HG03432 (cell line): ENCODE results near the gene DHRS2.
A peak's percentile ranks its signal among the peaks of the same experiment; 100 is the strongest.

Source experiments
- ATAC-seq: cut with Tn5 transposase; IDR thresholded peaks from one replicate; pipeline ENCODE4 v1.9.1; 2021; ENCODE audit warnings: mild to moderate bottlenecking, moderate library complexity; ENCODE audit not compliant: unreplicated experiment

DHRS2 gene

DNA sequence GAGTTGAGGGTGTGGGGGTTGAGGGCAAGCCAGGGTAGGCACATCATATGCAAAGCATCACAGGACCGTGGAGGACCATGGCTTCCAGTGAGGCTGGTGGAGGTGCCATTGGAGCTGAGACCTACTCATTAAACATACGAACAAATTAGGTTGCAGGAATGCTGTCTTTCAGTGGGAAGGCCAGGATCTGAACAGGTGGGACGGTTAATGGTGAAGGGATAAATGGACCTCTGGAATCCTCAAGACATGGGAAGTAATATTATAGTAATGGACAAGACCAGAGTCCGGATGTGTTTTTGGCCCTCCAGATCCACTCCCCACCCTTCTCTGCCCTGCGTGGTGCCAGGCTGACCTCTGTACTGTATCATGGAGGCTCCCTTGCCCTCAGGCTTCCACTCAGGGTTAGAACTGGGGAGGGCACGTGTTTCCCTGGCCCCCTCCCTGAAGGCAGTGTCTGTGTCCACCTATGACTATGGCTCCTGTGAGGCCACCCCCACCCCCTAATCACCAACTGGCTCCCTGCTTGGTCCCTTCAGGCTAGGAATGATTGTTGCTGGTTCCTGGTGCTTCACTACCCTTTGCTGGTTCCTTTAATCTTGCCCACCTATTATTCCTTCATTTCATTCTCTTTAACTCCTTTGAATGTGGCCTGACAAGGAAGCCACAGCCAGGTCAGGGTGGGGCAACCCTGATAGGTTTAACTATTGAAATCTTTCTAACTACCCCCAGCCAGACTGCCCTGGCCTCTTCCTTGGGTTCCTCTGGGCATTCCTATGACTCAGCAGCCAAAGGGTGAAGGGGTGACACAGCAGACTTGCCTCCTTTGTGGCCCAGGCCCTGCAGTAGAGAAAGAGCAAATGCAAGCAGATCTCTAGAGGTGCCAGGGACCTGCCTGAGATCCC is 10.7 kb downstream of the DHRS2 start:
- ATAC-seq, result no peak

DNA sequence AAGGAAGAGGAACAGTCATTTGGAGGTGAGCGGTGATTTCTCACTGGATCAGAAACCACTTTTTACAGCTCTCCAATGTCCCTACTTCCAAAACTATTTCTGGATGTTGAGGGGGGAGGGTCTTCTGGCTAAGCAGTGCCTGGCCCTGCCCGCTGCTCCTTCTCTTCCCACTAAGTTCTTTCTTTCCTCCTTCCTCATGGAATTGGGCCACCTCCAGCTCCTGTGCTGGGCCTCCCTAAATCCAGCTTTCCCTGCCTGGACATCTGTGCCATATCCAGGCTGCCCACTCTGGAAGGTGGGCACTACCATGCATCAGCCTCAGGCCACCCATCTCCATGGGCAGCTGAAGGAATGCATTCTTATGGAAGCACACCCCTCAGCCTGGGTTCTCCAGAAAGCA is 11.5 kb downstream of the DHRS2 start:
- ATAC-seq, result no peak

DNA sequence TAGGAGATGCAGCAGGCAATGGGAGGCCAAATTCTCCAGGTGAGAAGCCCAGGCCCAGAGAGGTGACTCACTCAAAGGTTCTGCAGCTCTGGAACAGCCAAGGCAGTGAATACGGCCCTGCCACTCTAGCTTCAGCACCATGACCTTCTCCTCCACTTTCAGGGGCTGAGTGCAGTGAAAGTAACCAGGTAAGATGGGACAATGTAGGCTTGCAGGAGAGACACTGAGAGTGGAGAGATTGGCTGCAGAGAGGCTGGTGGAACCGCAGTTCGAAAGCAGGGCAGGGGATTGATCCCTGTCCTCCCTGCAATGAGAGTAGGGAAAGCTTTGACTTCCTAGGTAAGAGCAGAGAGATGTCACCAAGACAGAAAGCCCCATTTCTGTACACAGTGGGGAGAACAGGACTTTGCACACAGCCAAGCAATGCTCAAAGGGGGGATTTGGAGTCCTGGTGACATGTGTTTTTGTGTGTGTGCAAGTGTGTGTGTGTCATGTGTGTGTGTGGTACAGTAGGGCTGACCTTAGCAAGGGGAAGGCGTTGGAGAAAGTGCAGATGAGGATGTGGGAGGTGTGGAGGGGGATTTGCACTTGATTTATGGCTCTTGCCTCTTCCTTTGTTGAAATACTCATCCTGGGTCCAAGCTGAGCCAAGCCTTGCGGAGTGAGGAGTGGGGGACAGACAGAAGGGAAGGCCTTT is 12.7 kb downstream of the DHRS2 start:
- ATAC-seq, result no peak

GRCh38 chr14:23650506-23650905 is 14.3 kb downstream of the DHRS2 start:
- ATAC-seq, result no peak

- no peak for ATAC-seq
Observed at GRCh38 chr14:23653051-23653450, 16.9 kb downstream of the DHRS2 start.

DNA sequence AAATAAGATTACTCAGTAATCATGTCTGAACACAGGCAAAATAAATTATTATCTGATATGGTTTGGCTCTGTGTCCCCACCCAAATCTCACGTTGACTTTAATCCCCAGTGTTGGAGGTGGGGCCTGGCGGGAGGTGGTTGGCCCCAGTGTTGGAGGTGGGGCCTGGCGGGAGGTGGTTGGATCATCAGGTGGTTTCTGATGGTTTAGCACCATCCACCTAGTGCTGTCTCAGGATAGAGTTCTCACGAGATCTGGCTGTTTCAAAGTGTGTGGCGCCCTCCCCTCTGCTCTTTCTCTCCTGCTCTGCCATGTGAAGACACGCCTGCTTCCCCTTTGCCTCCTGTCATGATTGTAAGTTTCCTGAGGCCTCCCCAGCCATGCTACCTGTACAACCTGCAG is 18.1 kb downstream of the DHRS2 start:
- no peak for ATAC-seq

DNA sequence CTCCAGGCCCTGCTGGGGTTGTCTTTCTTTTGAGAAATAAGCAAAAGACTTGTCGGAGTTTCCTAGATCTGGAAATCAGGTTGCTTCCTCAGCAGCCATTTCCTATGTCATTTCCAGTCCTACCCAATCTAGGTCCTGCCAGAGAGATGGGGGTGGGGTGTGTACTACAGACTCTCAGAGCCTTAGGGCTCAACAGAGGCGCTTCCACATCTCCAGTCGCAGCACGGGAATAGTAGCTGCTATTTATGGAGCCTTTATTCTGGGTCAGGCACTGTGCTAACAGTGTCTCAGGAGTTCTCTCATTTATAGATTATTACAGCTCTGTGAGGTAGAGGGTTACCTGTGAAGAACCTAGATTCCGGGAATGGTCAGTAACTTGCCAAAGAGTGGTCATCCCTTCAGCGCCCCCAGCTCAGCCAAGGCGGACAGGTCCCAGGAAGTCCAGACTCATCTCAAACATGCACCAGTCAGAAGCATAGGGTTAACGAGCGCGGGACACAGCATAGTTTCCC is 21.9 kb downstream of the DHRS2 start:
- ATAC-seq, result no peak

DNA sequence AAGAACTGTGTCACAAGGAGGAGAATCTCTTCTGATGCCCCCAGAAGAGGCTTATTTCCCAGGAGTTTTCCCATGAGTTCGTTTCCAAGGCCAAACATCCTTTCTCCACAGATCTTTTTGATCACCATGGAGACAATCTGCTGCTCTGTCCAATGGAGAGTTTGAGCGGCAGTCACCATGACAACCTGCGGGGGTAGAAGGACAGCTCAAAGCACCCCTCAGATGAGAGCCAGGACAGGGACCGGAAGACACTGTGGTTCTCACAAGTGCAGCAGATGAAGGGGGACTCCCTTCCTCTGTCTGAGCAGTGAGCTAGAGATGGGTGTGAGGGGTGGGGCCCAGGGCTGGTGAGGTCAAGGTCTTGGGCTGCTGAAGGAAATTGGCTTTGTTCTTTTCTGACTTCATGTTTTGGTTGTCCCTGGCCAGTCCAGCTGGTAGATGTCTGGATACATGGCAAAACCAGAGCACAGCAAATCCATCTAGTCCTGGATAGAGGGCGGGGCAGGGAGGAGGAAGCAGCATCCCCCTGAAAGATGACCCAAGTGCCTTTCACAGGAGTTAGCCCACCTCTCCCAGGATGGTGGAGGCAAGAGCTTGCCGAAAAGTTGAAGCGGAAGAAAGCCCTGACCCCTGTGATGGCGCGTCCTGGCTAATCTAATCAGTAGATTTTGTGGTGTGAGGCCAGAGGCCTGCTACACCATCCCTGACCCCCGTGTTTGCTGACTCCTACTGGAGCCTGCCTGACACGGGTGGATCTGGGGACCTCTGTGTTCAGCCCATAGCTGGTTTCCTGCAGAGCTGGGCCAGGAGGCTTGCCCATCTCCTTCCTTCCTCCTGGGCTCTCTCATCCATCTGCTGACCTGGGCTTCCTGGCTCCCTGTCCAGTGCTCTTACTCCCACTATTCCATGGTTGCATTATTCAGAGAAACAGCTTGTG is 24.4 kb downstream of the DHRS2 start:
- peak; percentile 87 for ATAC-seq

DNA sequence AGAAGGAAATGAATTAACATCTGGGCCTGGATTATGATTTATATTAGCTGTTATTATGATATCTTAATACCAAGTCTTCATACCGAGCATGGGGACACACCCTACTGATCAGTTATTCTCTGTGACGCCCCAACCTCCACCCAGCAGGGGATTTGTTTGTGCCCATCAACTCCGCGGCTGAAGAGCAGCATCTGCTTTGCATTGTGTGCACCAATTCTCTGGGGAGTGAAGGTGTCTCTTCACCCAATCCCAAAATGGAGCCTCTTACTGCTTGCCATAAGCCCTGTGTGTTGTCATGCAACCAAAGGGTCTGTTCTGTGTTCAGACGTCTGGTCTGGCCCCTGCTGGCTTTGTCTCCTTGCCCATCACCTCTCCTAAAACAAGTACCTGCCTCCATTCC is 25.4 kb downstream of the DHRS2 start:
- no peak for ATAC-seq

DNA sequence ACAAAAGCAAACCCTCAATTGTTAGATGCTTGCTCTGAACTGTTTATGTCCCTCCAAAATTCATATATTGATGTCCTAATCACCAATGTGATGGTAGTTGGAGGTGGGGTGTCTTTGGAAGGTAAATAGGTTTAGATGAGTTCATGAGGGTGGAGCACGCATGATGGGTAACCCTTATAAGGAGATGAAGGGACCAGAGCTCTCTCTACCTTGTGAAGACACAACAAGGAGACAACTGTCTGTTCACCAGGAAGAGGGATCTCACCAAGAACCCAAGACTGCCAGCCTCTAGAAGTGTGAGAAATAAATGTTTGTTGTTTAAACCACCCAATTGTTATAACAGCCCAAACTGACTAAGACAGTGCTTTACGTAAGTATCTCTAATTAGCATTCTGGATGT is 27.0 kb downstream of the DHRS2 start:
- ATAC-seq, result no peak

DNA sequence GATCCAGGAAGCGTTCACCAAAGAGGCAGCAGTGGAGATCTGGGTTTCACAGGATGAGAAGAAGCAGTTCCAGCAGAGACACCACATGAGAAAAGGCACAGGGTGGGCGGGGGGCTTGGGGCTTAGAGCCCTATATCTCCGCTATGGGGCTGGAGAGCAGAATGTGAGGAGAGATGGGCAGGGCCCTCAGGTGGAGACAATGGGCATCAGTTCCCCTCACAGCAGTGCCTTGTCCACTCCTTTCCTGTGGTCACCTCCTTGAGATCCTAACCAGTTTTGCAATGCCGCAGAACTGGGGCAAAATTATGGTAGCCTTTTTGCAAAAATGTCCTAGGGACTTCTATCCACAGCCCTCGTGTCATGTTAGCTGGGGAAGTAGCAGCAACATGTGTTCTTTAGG is 27.5 kb downstream of the DHRS2 start:
- ATAC-seq, result no peak

GRCh38 chr14:23664207-23664885 is 28.2 kb downstream of the DHRS2 start:
- no peak for ATAC-seq

DNA sequence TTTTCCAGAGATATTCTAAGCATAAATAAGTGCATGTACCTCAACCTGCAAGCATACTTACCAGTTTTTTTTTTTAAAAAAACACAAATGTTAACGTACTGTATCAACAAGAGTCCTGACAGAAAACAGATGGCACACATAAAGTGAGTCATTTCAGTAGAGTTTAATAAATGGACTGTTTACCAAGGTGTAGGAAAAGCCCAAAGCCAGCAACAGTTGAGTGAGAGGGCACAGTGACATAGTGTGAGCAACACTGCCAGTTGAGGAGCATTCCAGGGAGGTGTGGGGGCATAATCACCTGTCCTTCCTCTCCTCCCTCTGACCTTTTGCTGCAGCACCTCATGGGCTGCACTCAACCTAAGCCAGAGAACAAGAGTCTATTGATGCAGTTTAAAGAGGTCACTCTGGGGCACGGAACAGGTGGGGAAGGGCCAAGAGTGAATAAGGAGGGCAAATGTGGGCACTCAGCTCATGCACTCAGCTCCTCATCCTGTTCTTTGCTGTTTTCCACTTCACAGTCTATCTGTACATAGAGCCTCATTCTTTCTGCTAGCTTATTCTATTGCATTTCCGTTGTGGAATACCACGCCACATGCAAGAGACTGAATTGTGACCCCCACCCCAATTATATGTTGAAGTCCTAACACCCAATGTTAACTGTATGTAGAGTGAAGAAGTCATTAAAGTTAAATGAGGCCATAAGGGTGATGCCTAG is 29.3 kb downstream of the DHRS2 start:
- ATAC-seq, result no peak

GRCh38 chr14:23667134-23667533 is 31.0 kb downstream of the DHRS2 start:
- no peak for ATAC-seq

GRCh38 chr14:23669441-23669840 is 33.3 kb downstream of the DHRS2 start:
- ATAC-seq, result no peak

DNA sequence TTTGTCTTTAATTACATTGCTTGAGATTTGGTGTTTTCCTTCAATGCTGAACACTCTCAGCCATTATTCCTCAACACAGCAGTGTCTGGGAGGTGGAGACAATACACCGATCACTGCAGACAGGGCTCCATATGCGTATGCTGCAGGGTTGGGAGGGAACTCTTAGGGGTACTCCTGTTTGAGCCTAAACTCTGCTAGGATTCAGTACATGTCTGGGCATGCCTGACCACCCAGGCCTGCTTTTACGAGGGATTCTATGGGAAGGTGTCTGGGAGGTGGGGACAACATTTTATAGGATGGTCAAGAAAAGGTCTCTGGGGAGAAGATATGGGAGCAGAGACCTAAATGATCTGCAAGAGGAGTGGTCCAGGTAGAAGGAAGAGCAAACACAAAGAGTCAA is 34.3 kb downstream of the DHRS2 start:
- ATAC-seq, result no peak

- ATAC-seq, result no peak
Observed at GRCh38 chr14:23672200-23672599, 36.0 kb downstream of the DHRS2 start.

DNA sequence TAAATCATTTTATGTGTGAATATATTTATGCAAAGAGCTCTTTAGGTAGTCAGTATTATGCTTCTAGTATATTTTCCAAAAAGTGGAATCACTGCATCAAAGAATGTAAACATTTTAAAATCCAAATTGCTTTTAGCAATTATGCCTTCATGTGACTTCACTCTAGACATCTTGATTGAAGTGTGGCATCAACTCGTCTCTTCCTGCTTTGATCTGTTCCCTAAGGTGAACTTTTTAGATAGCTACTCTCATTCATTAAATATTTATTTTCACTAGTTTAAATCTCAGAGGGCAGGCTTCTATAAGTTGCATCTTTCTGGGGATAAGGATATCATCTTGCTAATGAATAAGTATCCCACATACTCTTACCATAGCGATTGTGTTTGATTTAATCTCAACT is 39.2 kb downstream of the DHRS2 start:
- no peak for ATAC-seq

DNA sequence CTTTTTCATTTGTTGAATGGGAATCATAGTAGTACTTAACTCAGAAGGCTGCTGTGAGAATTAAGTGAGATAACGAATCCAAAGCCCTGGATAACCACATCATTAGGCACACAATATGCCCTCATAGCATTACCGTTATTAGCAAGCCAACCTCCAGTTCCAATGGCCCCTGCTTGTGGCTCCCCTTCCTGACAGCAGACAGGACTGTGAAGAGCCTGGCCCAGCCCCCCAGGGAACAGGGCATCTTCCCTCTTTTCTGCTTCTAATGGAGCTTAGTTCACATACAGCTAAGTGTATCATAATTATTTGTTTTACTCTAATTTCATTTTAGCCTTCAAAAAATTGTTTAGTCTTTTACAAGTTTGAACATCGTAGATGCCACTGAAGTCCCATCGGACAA is 39.7 kb downstream of the DHRS2 start:
- ATAC-seq, result no peak

DNA sequence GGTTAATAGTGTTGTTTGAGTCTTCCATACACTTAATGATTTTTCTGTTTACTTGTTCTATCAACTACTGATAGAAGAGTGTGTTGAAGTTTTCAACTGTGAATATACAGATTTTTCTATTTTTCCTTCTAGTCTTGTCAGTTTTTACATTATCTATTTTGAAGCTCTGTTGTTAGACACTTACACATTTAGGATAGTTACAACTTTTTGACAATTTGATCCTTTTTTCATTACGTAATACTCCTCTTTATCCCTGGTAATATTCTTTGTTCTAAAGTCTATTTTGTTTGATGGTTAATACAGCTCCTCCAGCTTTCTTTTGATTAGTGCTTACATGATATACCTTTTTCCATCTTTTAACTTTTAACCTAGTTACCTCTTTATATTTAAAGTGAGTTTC is 45.2 kb downstream of the DHRS2 start:
- no peak for ATAC-seq
